Stimulated activated CD8-positive, alpha-beta memory T cell treated with anti-CD3 and anti-CD28 coated beads, Interleukin-4, amount 100 ng/mL, for 4 hours (primary cell): ENCODE measurements around the gene ATG9B.

Experiments used
- DNase-seq, 2 donors: peaks; one replicate each; pipeline ENCODE4 v3.0.0-alpha.2; 2020; ENCODE audit warnings: low read depth in 2 of 2, low spot score in 1 of 2

Gene ATG9B

GRCh38 chr7:150986099-150986512 is 38.2 kb downstream of the ATG9B start:
- DNase-seq, result no peak

- no peak for DNase-seq
Observed at GRCh38 chr7:150983893-150984368, 40.4 kb downstream of the ATG9B start.

GRCh38 chr7:150982351-150982750 is 41.9 kb downstream of the ATG9B start:
- DNase-seq, result no peak

GRCh38 chr7:150981644-150982043 is 42.6 kb downstream of the ATG9B start:
- no peak for DNase-seq

GRCh38 chr7:150980663-150981062 is 43.6 kb downstream of the ATG9B start:
- DNase-seq, result no peak

- no peak for DNase-seq
Observed at GRCh38 chr7:150979713-150980390, 44.4 kb downstream of the ATG9B start.

- no peak for DNase-seq
Observed at GRCh38 chr7:150978126-150978789, 46.0 kb downstream of the ATG9B start, which contains the start of gene KCNH2. KCNH2 (minus strand) TSS chr7:150978321; CDS start chr7:150977913, 408 bp downstream.

- DNase-seq, result no peak
Observed at GRCh38 chr7:150977382-150978125, 46.7 kb downstream of the ATG9B start.

- DNase-seq, result no peak
Observed at GRCh38 chr7:150976529-150977381, 47.5 kb downstream of the ATG9B start.

- DNase-seq, result no peak
Observed at GRCh38 chr7:150975536-150976319, 48.6 kb downstream of the ATG9B start.

- DNase-seq, result peak; percentile 65 to 70
Observed at GRCh38 chr7:150974468-150975391, 49.6 kb downstream of the ATG9B start.

GRCh38 chr7:150973571-150974451 is 50.5 kb downstream of the ATG9B start:
- no peak for DNase-seq

GRCh38 chr7:150972741-150973140 is 51.6 kb downstream of the ATG9B start:
- DNase-seq, result no peak

GRCh38 chr7:150972023-150972468 is 52.2 kb downstream of the ATG9B start:
- DNase-seq, result no peak

GRCh38 chr7:150971242-150972022 is 52.9 kb downstream of the ATG9B start:
- no peak for DNase-seq

GRCh38 chr7:150970424-150970823 is 53.9 kb downstream of the ATG9B start:
- no peak for DNase-seq

- no peak for DNase-seq
Observed at GRCh38 chr7:150969475-150969874, 54.8 kb downstream of the ATG9B start.
